Measurements from ENCODE around the gene CRYBG1.

DNA sequence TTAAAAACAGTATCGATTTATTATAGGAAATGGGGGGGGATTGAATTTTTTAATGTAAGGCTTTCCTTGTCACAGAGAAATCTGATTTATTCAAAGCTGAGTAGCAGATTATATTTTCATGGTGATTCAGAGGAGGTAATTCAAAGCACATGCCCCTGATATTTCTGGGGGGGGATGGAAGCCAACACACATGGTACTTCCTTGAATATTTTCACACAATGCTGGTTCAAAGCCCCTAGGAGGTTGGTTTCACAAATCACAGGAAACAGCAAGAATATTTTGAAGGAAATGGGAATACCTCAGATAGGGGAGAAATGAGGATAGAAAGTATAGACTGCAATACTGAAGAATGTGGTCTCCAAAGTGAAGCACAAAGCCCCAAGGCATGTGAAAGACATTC, 170.0 kb downstream of the CRYBG1 start:
- TF ChIP-seq EZH2 (IDR thresholded peaks at IDR 0.05) (no peak), POLR2AphosphoS5 (IDR thresholded peaks at IDR 0.05; ENCODE audit: borderline replicate concordance, low read depth, low read length) (0 out of 2 replicates have a peak, but pooled peaks have one; percentile 55)

Measured in SK-N-MC (cell line).